C1 segment of cervical spinal cord (tissue), 14 donors: Measurements from ENCODE around the gene UPF1.
A peak's percentile ranks its signal among the peaks of the same experiment; 100 is the strongest.

Experiments
- DNase-seq, 14 donors: peaks; one replicate each; lab custom pipeline; 2025; lab: John Stamatoyannopoulos, UW

UPF1 gene

DNA sequence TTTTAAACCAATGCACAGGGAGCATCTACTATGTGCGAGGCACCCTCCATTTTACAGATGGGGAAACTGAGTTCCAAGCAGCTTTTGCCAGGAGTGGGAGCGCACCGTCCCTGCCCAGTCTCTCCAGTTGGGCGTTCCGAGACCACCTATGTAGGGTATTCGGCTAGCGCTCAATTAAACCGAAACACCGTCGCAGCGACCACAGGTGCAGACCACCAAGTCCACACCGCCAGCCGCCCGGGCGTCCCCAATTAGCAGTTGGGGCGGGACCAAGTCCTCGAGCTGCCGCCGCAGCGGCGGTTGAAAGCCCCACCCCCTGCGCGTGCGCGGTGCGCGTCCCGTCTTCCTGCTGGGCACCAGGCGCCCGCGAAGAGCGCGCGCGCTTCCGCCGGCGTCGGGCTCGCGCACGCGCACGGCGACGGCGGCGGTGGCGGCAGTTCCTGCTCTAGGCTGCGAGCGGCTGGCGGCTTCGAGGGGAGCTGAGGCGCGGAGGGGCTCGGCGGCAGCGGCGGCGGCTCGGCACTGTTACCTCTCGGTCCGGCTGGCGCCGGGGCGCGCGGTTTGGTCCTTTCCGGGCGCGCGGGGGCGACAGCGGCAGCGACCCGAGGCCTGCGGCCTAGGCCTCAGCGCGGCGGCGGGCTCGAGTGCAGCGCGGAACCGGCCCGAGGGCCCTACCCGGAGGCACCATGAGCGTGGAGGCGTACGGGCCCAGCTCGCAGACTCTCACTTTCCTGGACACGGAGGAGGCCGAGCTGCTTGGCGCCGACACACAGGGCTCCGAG, at the start of gene UPF1:
TSS of gene UPF1 (plus strand) at position 436 of the 782 bp plus-strand sequence. CDS start at position 687, 251 bp downstream.
- peak; percentile 20 to 95 (median 80) for DNase-seq

- DNase-seq = no peak
Observed at GRCh38 chr19:18782559-18783225, 49.1 kb upstream of the UPF1 start.

DNA sequence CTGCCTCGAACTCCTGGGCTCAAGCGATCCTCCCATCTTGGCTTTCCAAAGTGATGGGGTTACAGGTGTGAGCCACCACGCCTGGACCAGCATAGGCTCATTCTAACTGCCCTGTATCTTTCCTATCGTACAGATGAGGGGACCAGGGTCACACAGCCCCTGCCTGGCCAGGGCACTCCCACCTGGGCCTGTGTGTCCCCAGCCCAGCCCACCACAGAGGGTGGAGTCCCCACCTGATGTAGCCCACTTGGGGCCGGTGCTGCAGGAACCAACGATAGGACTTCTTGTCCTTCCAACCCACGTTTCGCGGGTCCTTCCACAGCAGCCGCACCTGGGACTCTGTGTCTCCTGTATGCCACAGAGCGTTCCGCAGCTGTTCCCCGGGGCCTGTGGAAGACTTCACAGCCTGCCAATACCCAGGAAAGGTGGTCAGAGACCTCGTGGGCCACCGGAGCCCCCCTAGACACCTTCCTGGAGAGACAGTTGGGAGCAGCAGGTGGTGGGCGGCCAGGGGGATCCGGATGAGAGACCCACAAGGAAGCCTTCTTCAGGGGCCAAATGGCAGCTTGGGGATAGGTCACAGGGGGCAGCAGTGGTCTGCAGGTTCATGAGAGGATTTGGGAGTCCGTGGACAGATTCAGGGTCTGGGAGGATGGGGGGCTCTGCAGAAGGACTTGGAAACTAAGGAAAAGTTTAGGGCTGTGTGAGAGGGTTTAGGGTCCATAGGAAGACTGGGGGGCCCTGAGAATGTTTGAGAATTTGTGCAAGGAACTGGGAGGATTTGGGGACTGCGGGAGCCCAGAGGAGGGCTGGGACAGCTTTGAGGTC, 47.6 kb upstream of the UPF1 start:
- no peak for DNase-seq

DNA sequence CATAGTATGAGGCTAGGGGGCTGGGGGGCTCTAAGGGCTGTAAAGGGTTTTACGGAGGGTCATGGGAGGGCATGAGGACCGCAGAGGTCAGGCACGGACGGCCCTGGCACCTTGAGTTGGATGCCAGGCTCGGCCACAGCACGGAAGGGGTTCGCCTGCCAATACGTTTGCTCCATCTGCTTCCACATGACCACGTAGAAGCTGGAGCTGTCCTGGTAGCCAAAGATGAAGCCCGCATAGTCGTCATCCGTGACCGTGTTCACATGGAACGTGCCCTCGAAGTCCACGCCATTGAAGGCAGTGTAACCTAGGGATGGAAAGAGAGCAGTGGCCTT, 47.0 kb upstream of the UPF1 start:
- DNase-seq = no peak

- peak in 3 of 14 donors; percentile 9 to 49 (median 14) for DNase-seq
Observed at GRCh38 chr19:18785179-18786124, 46.3 kb upstream of the UPF1 start.

DNA sequence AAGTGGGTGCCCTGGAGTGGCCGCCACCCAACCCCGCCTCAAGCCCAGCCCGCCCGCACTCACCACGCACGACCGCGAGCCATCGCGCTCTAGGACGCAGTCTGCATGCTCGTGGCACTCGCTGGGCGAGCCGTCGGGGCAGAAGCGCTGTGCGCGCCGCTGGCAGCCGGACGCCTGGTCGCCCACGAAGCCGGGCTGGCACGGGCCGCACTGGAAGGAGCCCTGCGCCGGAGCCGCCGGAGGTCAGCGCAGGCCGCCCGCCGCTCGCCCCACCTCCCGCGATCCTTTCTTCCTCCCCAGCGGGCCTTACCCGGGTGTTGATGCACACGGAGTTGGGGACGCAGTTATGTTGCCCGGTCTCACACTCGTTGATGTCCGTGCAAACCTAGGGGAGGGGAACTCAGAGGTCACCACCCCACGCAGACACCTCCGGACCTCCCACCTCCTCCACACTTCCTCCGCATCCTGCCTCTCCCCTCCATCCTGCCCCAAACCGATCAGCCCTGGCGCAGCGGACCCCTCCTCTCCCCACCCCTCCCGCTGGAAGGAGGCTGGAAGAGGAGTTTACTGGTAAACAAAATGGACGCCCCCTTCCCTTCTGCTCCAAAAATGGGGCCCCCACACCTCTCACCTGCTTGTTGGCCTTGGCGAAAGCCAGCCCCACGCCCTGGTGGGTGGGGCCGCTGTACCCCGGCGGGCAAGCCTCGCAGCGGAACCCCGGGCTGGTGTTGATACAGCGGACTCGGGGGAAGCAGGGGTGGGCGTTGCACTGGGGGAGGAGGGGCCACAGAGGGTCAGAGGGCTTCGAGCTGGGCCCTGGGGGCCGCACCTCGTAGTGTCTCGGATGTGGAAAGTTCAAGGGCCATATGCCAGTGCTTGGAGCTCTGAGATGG, 43.0 kb upstream of the UPF1 start:
- no peak for DNase-seq

GRCh38 chr19:18789422-18789869, 42.3 kb upstream of the UPF1 start:
- DNase-seq = no peak

DNA sequence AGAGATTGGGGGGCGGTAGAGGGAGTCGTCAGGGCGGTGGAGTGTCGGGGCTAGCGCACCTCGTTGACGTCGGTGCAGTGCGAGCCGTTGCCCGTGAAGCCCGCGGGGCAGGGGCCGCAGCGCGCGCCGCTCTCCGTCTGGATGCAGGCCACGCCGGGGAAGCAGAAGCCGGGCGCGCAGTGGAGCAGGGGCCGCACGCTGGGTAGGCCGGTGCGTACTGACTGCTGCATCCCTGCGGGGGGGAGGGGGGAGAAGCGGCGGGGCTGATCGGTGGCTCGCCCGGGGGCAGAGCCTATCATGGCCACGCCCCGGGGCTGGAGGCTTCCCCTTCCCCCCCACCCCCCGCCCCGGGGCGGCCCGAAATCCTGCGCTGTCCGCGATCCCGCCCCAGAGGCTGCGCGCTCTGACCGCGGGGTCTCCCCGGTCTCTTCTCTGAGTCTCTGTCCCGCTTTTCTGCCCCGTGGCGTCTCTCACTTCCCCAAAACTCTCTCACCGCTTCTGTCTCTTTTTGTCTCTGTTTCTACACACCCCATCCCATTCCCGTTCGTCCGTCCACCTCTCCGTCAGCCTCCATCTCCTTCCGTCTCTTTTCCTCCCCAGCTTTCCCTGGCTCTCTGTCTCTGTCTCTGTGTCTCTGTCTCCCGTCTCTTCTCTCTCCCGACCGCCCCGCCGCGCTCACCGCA, 41.7 kb upstream of the UPF1 start:
- DNase-seq = no peak

GRCh38 chr19:18790566-18791314, 41.0 kb upstream of the UPF1 start, which contains the start of gene COMP:
Gene COMP (minus strand): TSS chr19:18791305. CDS start chr19:18791269, 36 bp downstream.
- no peak for DNase-seq

DNA sequence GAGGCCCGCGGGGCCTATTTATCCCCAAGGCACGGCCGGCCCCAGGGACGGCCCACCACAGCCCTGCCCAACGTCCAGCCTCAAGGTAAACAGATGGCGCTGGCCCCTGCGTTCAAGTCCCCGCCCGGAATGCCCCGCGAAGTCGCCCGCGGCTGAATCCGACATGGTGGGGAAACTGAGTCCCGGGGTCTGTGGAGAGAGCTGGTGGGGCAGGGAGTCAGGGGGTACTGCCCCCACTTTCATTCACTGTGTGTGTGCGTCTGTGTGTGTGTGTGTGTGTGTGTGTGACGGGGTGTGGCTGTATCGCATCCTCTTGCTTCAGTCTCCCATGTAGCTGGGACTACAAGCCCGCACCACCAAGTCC, 40.5 kb upstream of the UPF1 start:
- no peak for DNase-seq

- no peak for DNase-seq
Observed at GRCh38 chr19:18792661-18793060, 39.1 kb upstream of the UPF1 start.

DNA sequence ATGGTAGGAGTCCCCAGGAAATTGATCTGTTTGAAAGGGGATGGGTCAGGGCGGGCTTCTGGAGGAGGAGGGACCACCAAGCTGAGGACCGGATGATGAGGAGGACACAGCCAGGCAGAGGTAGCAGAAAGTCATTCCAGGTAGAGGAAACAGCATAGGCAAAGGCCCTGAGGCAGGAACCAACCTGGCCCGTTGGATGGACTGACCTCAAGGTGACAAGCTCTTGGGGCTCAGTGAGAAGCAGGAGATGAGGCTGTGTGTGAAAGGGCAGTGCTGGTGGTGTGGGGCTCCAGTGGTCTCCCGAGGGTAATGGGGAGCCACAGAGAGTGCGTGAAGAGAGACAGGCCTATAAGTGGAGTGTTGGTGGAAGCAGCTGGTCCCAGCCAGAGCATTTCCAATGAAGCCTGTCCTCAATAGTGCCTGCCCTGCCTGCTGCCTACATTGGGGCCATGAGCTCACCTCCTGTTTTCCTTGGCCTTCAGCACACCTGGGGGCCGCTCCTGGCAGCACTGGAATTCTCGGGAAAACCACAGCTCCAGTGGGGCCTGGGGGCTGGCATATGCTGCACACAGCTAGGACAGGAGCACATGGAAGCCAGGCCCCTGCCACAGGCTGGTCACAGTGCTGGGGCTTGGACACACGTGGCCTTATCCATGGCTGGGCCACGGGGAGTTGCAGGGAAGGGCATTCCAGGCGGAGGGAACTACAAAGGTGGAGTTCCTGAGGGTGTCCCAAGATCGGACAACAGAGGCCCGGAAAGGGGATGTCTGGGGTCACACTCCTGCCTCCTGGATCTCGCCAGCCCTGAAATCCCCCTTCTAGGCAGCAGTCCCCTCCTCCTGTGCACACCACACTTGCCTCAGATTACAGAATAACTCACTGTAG, 38.4 kb upstream of the UPF1 start:
- no peak for DNase-seq

DNA sequence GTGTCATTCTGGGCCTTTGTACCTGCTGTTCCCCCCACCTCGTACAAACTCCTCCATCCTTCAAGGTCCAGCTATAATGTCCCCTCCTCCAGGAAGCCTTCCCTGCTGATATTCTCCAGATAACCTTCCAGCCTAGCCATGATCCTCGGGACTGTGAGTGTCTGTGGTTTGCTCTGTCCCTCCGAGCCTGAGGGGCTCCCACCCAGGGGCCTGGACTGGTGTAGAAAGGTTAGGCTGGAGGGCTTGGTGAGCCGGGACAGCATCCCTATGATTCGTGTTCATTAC, 37.8 kb upstream of the UPF1 start:
- DNase-seq = no peak

GRCh38 chr19:18794692-18795091, 37.1 kb upstream of the UPF1 start:
- no peak for DNase-seq

GRCh38 chr19:18795540-18795939, 36.2 kb upstream of the UPF1 start:
- DNase-seq = peak in 7 of 14 donors; percentile 3 to 58 (median 36)

GRCh38 chr19:18796239-18796638, 35.5 kb upstream of the UPF1 start:
- no peak for DNase-seq

GRCh38 chr19:18798384-18799352, 33.1 kb upstream of the UPF1 start:
- no peak for DNase-seq
